Retinal pigment epithelial cell (primary cell): Measurements from ENCODE around the gene FARS2.

Experiments used
- DNase-seq: peaks from one replicate; pipeline ENCODE4 v3.0.0-alpha.2; 2010; ENCODE audit warnings: low read depth
- H3K4me3 ChIP-seq: 2 replicates; pipeline ENCODE4 v1.5.1; 2011; ENCODE audit warnings: mild to moderate bottlenecking, low read length, control low read depth, moderate library complexity
- CTCF ChIP-seq: conservative IDR thresholded peaks from 2 replicates; pipeline ENCODE4 v1.5.1; 2011; ENCODE audit warnings: low read depth, low read length, control low read depth, inconsistent platforms

Gene FARS2

GRCh38 chr6:5517796-5518195 is 256.5 kb downstream of the FARS2 start:
- no peak for DNase-seq
- no peak overlapping the region for H3K4me3 ChIP-seq
- TF ChIP-seq CTCF: no peak

- no peak for TF ChIP-seq CTCF
- H3K4me3 ChIP-seq: no peak overlapping the region
- no peak for DNase-seq
These were observed 257.7 kb downstream of the FARS2 start for GRCh38 chr6:5518936-5519491.

- no peak for DNase-seq
- no peak overlapping the region for H3K4me3 ChIP-seq
- no peak for TF ChIP-seq CTCF
These were observed 259.5 kb downstream of the FARS2 start for GRCh38 chr6:5520796-5521195.

GRCh38 chr6:5521322-5521721 is 260.0 kb downstream of the FARS2 start:
- no peak for TF ChIP-seq CTCF
- DNase-seq: no peak
- H3K4me3 ChIP-seq: no peak overlapping the region

GRCh38 chr6:5522147-5522546 is 260.8 kb downstream of the FARS2 start:
- DNase-seq: no peak
- no peak for TF ChIP-seq CTCF
- H3K4me3 ChIP-seq: no peak overlapping the region

- no peak for TF ChIP-seq CTCF
- no peak overlapping the region for H3K4me3 ChIP-seq
- no peak for DNase-seq
These were observed 262.8 kb downstream of the FARS2 start for GRCh38 chr6:5524110-5524509.

GRCh38 chr6:5525209-5525608 is 263.9 kb downstream of the FARS2 start:
- peak; percentile 72 for DNase-seq
- no peak for TF ChIP-seq CTCF
- H3K4me3 ChIP-seq: no peak overlapping the region
